ENCODE results near the gene AZGP1. TPM values are rescaled to one million over a fixed set of nuclear protein-coding genes. Genes with fewer than 3 reads are reported as not detected.
"Not testable (repeated sequence)": the region's sequence is repeated elsewhere in the genome, so short reads cannot be mapped to it uniquely, and the experiment has no call there.

AZGP1 gene
- total RNA-seq, 1 donor from 2014 or later = 87.7 TPM

DNA sequence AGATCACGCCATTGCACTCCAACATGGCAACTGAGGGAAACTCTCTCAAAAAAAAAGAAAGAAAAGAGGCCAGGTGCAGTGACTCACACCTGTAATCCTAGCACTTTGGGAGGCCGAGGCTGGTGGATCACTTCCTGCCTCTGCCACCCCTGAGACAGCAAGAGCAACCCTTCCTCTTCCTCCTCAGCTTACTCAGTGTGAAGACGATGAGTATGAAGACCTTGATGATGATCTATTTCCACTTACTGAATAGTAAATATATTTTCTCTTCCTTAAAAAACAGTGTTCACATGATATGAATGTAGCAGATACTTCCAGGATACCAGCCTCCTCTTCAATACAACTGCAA lies 37.5 kb upstream of the AZGP1 start:
- H3K9me3 ChIP-seq = no peaks in the 10 kb centered on the region
- no peak overlapping the region for H3K27ac ChIP-seq
- intact Hi-C loops (cut with DNase I) = no loop called here
- H3K27me3 ChIP-seq = no peaks in the 10 kb centered on the region
- DNase-seq (no peak), ATAC-seq (no peak)
- peaks cover 29% of the 10 kb centered on the region for H3K4me1 ChIP-seq
- no peaks in the 10 kb centered on the region for H3K36me3 ChIP-seq
- no peak for TF ChIP-seq CTCF (IDR thresholded peaks at IDR 0.05)
- no peak overlapping the region for H3K4me3 ChIP-seq

DNA sequence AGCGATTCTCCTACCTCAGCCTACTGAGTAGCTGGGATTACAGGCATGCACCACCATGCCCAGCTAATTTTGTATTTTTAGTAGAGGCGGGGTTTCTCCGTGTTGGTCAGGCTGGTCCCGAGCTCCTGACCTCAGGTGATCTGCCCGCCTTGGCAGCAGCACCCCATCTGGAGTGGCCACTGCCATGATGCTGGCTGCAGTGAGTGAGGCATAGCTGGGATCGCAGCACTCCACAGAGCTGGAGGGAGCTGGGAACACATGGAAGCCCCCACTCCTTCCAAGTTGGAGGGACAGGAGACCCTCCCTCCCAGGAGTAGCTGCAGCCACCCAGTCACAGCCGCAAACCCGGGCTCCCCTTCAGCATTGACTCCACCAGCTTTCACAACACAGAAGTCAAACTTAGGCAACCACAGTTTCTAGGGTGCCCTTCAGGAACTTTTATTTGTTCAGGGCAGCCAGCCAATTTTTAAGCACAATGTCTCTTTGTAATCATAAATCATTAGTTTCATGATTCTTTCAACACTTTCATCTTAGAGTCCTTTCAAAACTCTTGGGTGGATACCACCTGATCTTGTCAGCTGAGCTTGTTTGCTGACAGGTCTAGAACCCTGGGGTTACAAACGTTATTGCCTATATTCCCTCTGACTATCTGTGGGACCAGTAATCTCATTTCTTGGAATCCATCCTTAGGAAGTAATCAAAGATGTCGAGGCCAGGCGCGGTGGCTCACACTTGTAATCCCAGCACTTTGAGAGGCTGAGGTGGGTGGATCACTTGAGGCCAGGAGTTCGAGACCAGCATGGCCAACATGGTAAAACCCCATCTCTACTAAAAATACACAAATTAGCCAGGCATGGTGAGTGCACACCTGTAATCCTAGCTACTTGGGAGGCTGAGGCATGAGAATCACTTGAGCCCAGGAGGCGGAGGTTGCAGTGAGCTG lies 36.8 kb upstream of the AZGP1 start:
- DNase-seq; H3K9me3 ChIP-seq; H3K27me3 ChIP-seq; intact Hi-C loops (cut with DNase I); H3K36me3 ChIP-seq; H3K27ac ChIP-seq; H3K4me3 ChIP-seq: not testable (repeated sequence)
- peaks cover 26% of the 10 kb centered on the region for H3K4me1 ChIP-seq
- peak; percentile 40 for ATAC-seq

DNA sequence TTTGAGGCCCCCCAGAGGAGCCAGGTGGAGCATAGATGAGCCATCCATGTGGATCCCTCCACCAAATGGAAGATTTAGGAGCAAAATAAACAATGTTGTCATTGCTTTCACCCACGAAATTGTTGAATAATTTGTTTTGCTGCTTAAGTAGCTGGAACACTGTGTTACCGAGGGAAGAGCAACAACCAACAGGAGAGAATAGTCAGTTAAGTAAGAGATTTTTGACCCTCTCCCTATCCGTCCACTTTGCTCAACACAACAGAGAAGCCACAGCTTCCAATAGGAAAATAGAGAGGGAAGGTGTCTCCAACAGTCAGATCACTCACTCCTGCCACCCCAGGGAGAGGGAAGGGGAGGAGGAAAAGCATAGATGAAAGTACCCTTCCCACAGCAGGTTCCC lies 35.7 kb upstream of the AZGP1 start:
- ATAC-seq = no peak
- no peak overlapping the region for H3K27ac ChIP-seq
- TF ChIP-seq CTCF (IDR thresholded peaks at IDR 0.05) = no peak

DNA sequence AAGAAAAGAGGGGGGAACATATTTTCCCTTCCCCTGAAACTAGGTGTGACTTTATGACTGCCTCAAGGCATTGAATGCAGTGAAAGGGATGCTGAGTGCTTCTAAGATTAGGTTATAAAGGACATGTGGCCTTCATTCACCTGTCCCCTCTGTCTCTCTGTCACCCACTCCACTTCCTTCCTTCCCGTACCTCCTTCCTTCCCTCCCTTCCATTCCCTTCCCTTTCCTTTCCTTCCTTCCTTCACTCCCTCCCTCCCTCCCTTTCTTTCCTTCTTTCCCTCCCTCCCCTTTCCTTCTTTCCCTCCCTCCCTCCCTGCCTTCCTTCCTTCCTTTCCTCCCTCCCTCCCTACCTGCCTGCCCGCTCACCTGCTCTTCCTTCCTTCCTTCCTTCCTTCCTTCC lies 35.1 kb upstream of the AZGP1 start:
- no peak overlapping the region for H3K4me3 ChIP-seq
- peaks cover 10% of the 10 kb centered on the region for H3K4me1 ChIP-seq
- H3K36me3 ChIP-seq = no peaks in the 10 kb centered on the region
- H3K27me3 ChIP-seq = no peaks in the 10 kb centered on the region
- H3K27ac ChIP-seq = no peak overlapping the region
- no peak for TF ChIP-seq CTCF (IDR thresholded peaks at IDR 0.05)
- ATAC-seq (no peak), DNase-seq (no peak)
- no peaks in the 10 kb centered on the region for H3K9me3 ChIP-seq
- intact Hi-C loops (cut with DNase I) = no loop called here

More for the DNA sequence above, 35.7 kb upstream of the AZGP1 start:
- peaks cover 14% of the 10 kb centered on the region for H3K4me1 ChIP-seq
- H3K36me3 ChIP-seq = no peaks in the 10 kb centered on the region
- DNase-seq = no peak
- no peak overlapping the region for H3K4me3 ChIP-seq
- intact Hi-C loops (cut with DNase I) = no loop called here
- H3K27me3 ChIP-seq = no peaks in the 10 kb centered on the region
- no peaks in the 10 kb centered on the region for H3K9me3 ChIP-seq

GRCh38 chr7:100009952-100010351 lies 34.1 kb upstream of the AZGP1 start:
- H3K4me3 ChIP-seq; H3K4me1 ChIP-seq; H3K27me3 ChIP-seq; H3K9me3 ChIP-seq; intact Hi-C loops (cut with DNase I); H3K27ac ChIP-seq; H3K36me3 ChIP-seq; ATAC-seq; DNase-seq: not testable (repeated sequence)

- Histone ChIP-seq H3K36me3 (no peaks in the 10 kb centered on the region), H3K9me3 (no peaks in the 10 kb centered on the region), H3K27me3 (no peaks in the 10 kb centered on the region), H3K27ac (no peak overlapping the region), H3K4me3 (no peak overlapping the region), H3K4me1 (peaks cover 10% of the 10 kb centered on the region)
- intact Hi-C loops (cut with DNase I) = no loop called here
- ATAC-seq (no peak), DNase-seq (no peak)
- no peak for TF ChIP-seq CTCF (IDR thresholded peaks at IDR 0.05)
Observed at GRCh38 chr7:100008525-100008924, 32.7 kb upstream of the AZGP1 start.

Data from upper lobe of right lung (tissue), 1 donor.